Astrocyte of the spinal cord (primary cell): ENCODE measurements around the gene PANK3.

Source experiments
- DNase-seq: peaks from one replicate; pipeline ENCODE4 v3.0.0; 2011; ENCODE audit warnings: low read depth, low spot score
- H3K4me3 ChIP-seq: 2 replicates; pipeline ENCODE4 v1.5.1; 2011; ENCODE audit warnings: low read depth, mild to moderate bottlenecking, low read length, moderate library complexity
- in situ Hi-C: cut with HindIII; loops from 2 replicates; pipeline ENCODE4 v1.10.0; 2017; ENCODE audit warnings: low sequenced_read_pairs
- TF ChIP-seq, protein P1 (sequence below): IDR thresholded peaks from 2 replicates; pipeline ENCODE4 v1.5.1; 2012; ENCODE audit warnings: low read depth, mild to moderate bottlenecking, low read length, inconsistent platforms

The PANK3 gene

DNA sequence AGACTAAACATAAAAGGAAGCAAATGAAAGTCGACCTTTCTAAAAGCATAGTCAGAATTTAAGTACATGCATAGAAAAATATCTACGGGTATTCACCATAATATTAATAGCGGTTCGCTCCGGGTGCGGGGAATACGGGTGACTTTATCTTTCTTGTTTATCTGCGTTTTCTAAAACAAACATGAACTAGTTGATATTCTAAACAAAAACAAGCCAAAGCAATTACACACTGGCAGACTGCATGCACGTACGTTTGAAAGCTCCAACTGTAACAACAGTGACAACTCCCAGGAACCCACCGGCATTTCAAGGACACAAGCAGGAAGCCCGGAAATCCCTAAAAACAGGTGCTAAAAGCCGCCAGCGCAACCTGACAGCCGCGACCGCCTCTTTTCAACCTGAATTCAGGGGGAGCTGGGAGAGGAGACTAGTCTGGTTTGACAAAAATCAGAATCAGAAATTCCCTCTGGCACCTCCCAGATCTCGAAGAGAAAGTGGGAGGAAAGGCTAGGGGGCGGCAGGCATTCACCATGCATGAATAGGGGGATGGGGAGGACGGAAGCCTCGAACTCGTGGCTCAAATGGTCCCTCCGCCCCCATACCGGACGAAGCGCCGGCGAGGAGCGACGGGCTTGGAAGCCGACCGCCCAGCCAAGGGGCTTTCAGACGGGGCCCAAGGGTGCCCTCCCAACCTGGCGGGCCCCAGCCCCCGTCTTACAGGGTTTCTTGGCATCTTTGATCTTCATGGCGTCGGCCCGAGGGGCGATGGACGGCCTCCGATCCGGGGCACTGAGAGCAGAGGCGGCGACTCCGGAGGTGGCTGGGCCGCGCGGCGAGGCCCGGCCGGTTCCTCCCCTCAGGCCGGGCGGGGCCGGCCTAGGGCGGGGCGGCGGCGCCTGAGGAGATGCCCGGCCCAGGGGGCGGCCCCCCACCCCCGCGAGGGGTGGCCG lies at the start of gene PANK3:
TSS of gene PANK3 (minus strand) at position 831 of the 950 bp plus-strand sequence. CDS start at position 746, 85 bp downstream.
- peak within 1 kb of the TSS; percentile 99 for H3K4me3 ChIP-seq
- DNase-seq: peak; percentile 10
- in situ Hi-C loops: no loop called here
- TF ChIP-seq, protein P1, sequence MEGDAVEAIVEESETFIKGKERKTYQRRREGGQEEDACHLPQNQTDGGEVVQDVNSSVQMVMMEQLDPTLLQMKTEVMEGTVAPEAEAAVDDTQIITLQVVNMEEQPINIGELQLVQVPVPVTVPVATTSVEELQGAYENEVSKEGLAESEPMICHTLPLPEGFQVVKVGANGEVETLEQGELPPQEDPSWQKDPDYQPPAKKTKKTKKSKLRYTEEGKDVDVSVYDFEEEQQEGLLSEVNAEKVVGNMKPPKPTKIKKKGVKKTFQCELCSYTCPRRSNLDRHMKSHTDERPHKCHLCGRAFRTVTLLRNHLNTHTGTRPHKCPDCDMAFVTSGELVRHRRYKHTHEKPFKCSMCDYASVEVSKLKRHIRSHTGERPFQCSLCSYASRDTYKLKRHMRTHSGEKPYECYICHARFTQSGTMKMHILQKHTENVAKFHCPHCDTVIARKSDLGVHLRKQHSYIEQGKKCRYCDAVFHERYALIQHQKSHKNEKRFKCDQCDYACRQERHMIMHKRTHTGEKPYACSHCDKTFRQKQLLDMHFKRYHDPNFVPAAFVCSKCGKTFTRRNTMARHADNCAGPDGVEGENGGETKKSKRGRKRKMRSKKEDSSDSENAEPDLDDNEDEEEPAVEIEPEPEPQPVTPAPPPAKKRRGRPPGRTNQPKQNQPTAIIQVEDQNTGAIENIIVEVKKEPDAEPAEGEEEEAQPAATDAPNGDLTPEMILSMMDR: no peak

GRCh38 chr5:168624850-168625364 lies 45.7 kb upstream of the PANK3 start:
- TF ChIP-seq, protein P1: no peak
- in situ Hi-C loops: no loop called here
- DNase-seq: no peak
- no peak overlapping the region for H3K4me3 ChIP-seq

- H3K4me3 ChIP-seq: no peak overlapping the region
- no peak for DNase-seq
- in situ Hi-C loops: no loop called here
- TF ChIP-seq, protein P1: no peak
Observed at GRCh38 chr5:168620807-168621206, 41.6 kb upstream of the PANK3 start.

DNA sequence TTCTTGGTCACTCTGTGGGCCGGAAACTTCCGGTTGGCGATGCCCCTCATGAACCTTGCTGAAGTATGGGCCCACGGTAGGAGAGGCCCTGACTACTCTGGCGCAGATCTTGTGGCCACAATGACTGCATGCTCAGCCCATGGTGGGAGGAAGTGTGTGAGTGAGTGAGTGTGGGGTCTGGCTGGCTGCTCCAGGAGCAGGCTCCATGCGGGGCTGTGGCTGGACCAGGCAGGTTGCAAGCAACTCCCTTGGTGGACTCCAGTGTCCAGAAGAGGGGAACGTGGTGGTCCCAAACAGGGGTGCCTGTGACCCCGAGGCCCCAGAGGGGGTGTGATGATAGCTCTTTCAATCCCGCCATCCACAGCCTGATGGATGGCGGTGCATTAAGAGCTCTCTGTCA lies 35.5 kb upstream of the PANK3 start:
- no peak for DNase-seq
- in situ Hi-C loops: no loop called here
- TF ChIP-seq, protein P1: no peak
- H3K4me3 ChIP-seq: no peak overlapping the region

GRCh38 chr5:168613996-168614395 lies 34.8 kb upstream of the PANK3 start:
- TF ChIP-seq, protein P1: no peak
- in situ Hi-C loops: no loop called here
- H3K4me3 ChIP-seq: no peak overlapping the region

DNA sequence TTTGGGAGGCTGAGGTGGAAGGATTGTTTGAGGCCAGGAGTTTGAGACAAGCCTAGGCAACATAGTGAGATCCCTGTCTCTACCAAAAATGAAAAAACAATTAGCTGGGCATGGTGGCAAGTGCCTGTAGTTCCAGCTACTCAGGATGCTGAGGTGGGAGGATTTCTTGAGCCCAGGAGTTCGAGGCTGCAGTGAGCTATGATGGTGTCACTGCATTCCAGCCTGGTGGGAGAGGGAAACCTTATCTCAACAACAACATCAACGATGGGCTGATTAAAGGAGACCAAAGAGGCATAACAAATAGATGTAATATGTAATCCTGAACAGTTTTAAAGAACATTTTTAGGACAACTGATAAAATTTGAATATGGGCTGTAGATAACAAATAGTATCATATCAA lies 34.2 kb upstream of the PANK3 start:
- TF ChIP-seq, protein P1: no peak
- DNase-seq: no peak
- H3K4me3 ChIP-seq: no peak overlapping the region
- in situ Hi-C loops: no loop called here

More at GRCh38 chr5:168613996-168614395, 34.8 kb upstream of the PANK3 start:
- DNase-seq: no peak
